Measurements from ENCODE around the gene RPS27L.

- TF ChIP-seq EP300 (IDR thresholded peaks at IDR 0.05) (no peak), POLR2A (IDR thresholded peaks at IDR 0.05) (no peak)
- TF ChIP-seq, protein P1, sequence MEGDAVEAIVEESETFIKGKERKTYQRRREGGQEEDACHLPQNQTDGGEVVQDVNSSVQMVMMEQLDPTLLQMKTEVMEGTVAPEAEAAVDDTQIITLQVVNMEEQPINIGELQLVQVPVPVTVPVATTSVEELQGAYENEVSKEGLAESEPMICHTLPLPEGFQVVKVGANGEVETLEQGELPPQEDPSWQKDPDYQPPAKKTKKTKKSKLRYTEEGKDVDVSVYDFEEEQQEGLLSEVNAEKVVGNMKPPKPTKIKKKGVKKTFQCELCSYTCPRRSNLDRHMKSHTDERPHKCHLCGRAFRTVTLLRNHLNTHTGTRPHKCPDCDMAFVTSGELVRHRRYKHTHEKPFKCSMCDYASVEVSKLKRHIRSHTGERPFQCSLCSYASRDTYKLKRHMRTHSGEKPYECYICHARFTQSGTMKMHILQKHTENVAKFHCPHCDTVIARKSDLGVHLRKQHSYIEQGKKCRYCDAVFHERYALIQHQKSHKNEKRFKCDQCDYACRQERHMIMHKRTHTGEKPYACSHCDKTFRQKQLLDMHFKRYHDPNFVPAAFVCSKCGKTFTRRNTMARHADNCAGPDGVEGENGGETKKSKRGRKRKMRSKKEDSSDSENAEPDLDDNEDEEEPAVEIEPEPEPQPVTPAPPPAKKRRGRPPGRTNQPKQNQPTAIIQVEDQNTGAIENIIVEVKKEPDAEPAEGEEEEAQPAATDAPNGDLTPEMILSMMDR (IDR thresholded peaks at IDR 0.05) = no peak
These were observed 20.5 kb downstream of the RPS27L start for GRCh38 chr15:63136742-63137141.
